ENCODE measurements around the gene AKNA.

Gene AKNA

GRCh38 chr9:114356792-114357191 is 31.0 kb downstream of the AKNA start:
- DNase-seq: no peak

- DNase-seq: no peak
Observed at GRCh38 chr9:114355821-114356220, 32.0 kb downstream of the AKNA start.

GRCh38 chr9:114351932-114352331 is 35.9 kb downstream of the AKNA start:
- no peak for DNase-seq

GRCh38 chr9:114350636-114351401 is 37.0 kb downstream of the AKNA start:
- DNase-seq: no peak

GRCh38 chr9:114349713-114350480 is 37.9 kb downstream of the AKNA start:
- DNase-seq: no peak

- DNase-seq: peak; percentile 73
Observed at GRCh38 chr9:114348906-114349482, 38.8 kb downstream of the AKNA start.

- DNase-seq: no peak
Observed at GRCh38 chr9:114348261-114348905, 39.4 kb downstream of the AKNA start.

- DNase-seq: no peak
Observed at GRCh38 chr9:114347675-114348074, 40.1 kb downstream of the AKNA start.

- DNase-seq: no peak
Observed at GRCh38 chr9:114346146-114346545, 41.6 kb downstream of the AKNA start.

- no peak for DNase-seq
Observed at GRCh38 chr9:114345493-114346065, 42.2 kb downstream of the AKNA start.

- DNase-seq: no peak
Observed at GRCh38 chr9:114344692-114345091, 43.1 kb downstream of the AKNA start.

- DNase-seq: no peak
Observed at GRCh38 chr9:114344188-114344566, 43.6 kb downstream of the AKNA start.

- no peak for DNase-seq
Observed at GRCh38 chr9:114343471-114344187, 44.2 kb downstream of the AKNA start.

- DNase-seq: no peak
Observed at GRCh38 chr9:114342755-114343440, 44.9 kb downstream of the AKNA start.

GRCh38 chr9:114341991-114342390 is 45.8 kb downstream of the AKNA start:
- no peak for DNase-seq

GRCh38 chr9:114341152-114341830 is 46.5 kb downstream of the AKNA start:
- no peak for DNase-seq

- peak; percentile 69 for DNase-seq
Observed at GRCh38 chr9:114339130-114339908, 48.5 kb downstream of the AKNA start.

GRCh38 chr9:114338187-114338586 is 49.6 kb downstream of the AKNA start:
- no peak for DNase-seq

GRCh38 chr9:114336699-114337395 is 50.9 kb downstream of the AKNA start:
- DNase-seq: no peak

GRCh38 chr9:114336157-114336556 is 51.6 kb downstream of the AKNA start:
- DNase-seq: no peak
